Endothelial cell of umbilical vein (primary cell): ENCODE results near the gene WDR37. TPM values are rescaled to one million over a fixed set of nuclear protein-coding genes. Genes with fewer than 3 reads are reported as not detected.
"Not testable (repeated sequence)": the region's sequence is repeated elsewhere in the genome, so short reads cannot be mapped to it uniquely, and the experiment has no call there.

Experiments used
- BruUV-seq: library from RNA; stranded (reverse); fragments of 400-500 nt; replicated peaks from 2 replicates; lab custom pipeline; 2021; lab: Mats Ljungman, UMichigan
- CTCF ChIA-PET: fragments of 300-600, 350-600 bp; sonication (Branson Sonifier 250); formaldehyde crosslinking; loops from one replicate; lab custom pipeline; 2021; ENCODE audit warnings: antibody characterized with exemption, inconsistent platforms; lab: Charles Lee
- POLR2A ChIA-PET: fragments of 300-600, 350-600 bp; sonication (Branson Sonifier 250); formaldehyde crosslinking; loops from one replicate; lab custom pipeline; 2021; ENCODE audit warnings: antibody characterized with exemption, inconsistent platforms; lab: Charles Lee
- DNase-seq: peaks from one replicate; pipeline ENCODE4 v3.0.0-alpha.2; 2011; ENCODE audit warnings: low read depth, low spot score
- FAIRE-seq: peaks from 2 replicates; lab custom pipeline; 2011; peaks lifted over from hg19 to GRCh38; lab: Jason Lieb, UNC
- H2AFZ ChIP-seq: 2 replicates; pipeline ENCODE4 v1.6.0; 2012; ENCODE audit warnings: low read depth, low read length, control low read depth, inconsistent platforms
- H3K27ac ChIP-seq: 2 replicates; pipeline ENCODE4 v1.5.1; 2011; ENCODE audit warnings: low read depth, mild to moderate bottlenecking, control low read depth, low read length, moderate library complexity; ENCODE audit not compliant: insufficient read depth
- H3K27me3 ChIP-seq, 2 experiments: 2 replicates each; pipeline versions ENCODE4 v1.6.0 to v1.6.1; 2011; ENCODE audit warnings: low read length in 2 of 2, mixed read lengths in 1 of 2; ENCODE audit not compliant: control insufficient read depth in 2 of 2, insufficient read depth in 2 of 2
- H3K36me3 ChIP-seq, 2 experiments: 2 replicates in 1 of 2; 3 replicates in 1 of 2; pipeline ENCODE4 v1.5.1; 2011; ENCODE audit warnings: low read length in 2 of 2, mild to moderate bottlenecking in 1 of 2, moderate library complexity in 1 of 2; ENCODE audit not compliant: control insufficient read depth in 2 of 2, insufficient read depth in 2 of 2; ENCODE audit errors: extremely low read depth in 1 of 2
- H3K4me1 ChIP-seq: 3 replicates; pipeline ENCODE4 v1.5.1; 2011; ENCODE audit warnings: mild to moderate bottlenecking, low read length; ENCODE audit not compliant: control insufficient read depth, insufficient read depth; ENCODE audit errors: extremely low read depth
- H3K4me2 ChIP-seq: 2 replicates; pipeline ENCODE4 v1.6.1; 2011; ENCODE audit warnings: low read length, control low read depth, mixed read lengths; ENCODE audit not compliant: insufficient read depth
- H3K4me3 ChIP-seq, 3 experiments: fragments of 200-600 bp in 1 of 3; sonication (generic), shearing (Covaris generic) in 1 of 3; replicated peaks in 1 of 3; 2 replicates each; pipeline ENCODE4 v1.5.1; 2011 to 2016; ENCODE audit warnings: control low read depth in 3 of 3, low read length in 3 of 3, mild to moderate bottlenecking in 2 of 3, inconsistent platforms in 1 of 3, low read depth in 1 of 3, moderate library complexity in 1 of 3; ENCODE audit not compliant: insufficient read depth in 1 of 3
- H3K79me2 ChIP-seq: 2 replicates; pipeline ENCODE4 v1.6.0; 2012; ENCODE audit warnings: low read length, inconsistent platforms; ENCODE audit not compliant: control insufficient read depth, insufficient read depth
- H3K9ac ChIP-seq: replicated peaks from 2 replicates; pipeline ENCODE3; 2011; ENCODE audit warnings: low read length, control low read depth; ENCODE audit not compliant: insufficient read depth; ENCODE audit errors: extremely low read depth
- H3K9me1 ChIP-seq: replicated peaks from 3 replicates; pipeline ENCODE4 v1.6.0; 2011; ENCODE audit warnings: mild to moderate bottlenecking, low read length; ENCODE audit not compliant: control insufficient read depth, insufficient read depth; ENCODE audit errors: extremely low read depth
- H3K9me3 ChIP-seq: replicated peaks from 2 replicates; pipeline ENCODE4 v1.5.1; 2012; ENCODE audit warnings: low read length, inconsistent platforms; ENCODE audit not compliant: control insufficient read depth, insufficient read depth
- H4K20me1 ChIP-seq: replicated peaks from 2 replicates; pipeline ENCODE3; 2011; ENCODE audit warnings: mild to moderate bottlenecking, low read length; ENCODE audit not compliant: control insufficient read depth, insufficient read depth; ENCODE audit errors: extremely low read depth
- EZH2 ChIP-seq: IDR thresholded peaks from 2 replicates; pipeline ENCODE4 v1.6.1; 2012; ENCODE audit warnings: borderline replicate concordance, low read depth, mild to moderate bottlenecking, moderate library complexity, low read length, inconsistent platforms; ENCODE audit not compliant: severe bottlenecking
- GATA2 ChIP-seq: IDR thresholded peaks from 2 replicates; pipeline ENCODE4 v1.7.0; 2011; ENCODE audit warnings: low read depth, mild to moderate bottlenecking, moderate library complexity, mixed read lengths, low read length; ENCODE audit not compliant: insufficient read length, insufficient read depth
- JUN ChIP-seq: IDR thresholded peaks from 2 replicates; pipeline ENCODE4 v1.6.1; 2011; ENCODE audit warnings: borderline replicate concordance, low read depth; ENCODE audit not compliant: insufficient read length, insufficient read depth
- POLR2AphosphoS5 ChIP-seq: IDR thresholded peaks from 2 replicates; pipeline ENCODE4 v1.6.1; 2012; ENCODE audit warnings: low read depth, mild to moderate bottlenecking, control low read depth, low read length, moderate library complexity; ENCODE audit not compliant: insufficient read depth
- dilution Hi-C: fragments of 300-500 bp; cut with MboI; formaldehyde crosslinking; loops from one replicate; pipeline ENCODE4 v1.15.0; 2019; ENCODE audit warnings: low sequenced_read_pairs; ENCODE audit not compliant: extremely low pct_ligation_motif_present
- intact Hi-C: fragments of 100-400 bp; cut with micrococcal nuclease; formaldehyde crosslinking; loops from one replicate; pipeline ENCODE4 v1.10.0; 2022
- polyA plus RNA-seq, 4 experiments: library from polyadenylated mRNA; depleted of rRNA in 3 of 4; stranded (reverse) in 3 of 4; unstranded in 1 of 4; fragments of >200 nt; gene quantifications; 2 replicates each; pipeline versions ENCODE4 v1.2.1 to v1.2.3, GENCODE V29; 2011 to 2012; ENCODE audit warnings: missing spikeins in 1 of 4
- total RNA-seq: library from RNA; stranded (reverse); gene quantifications from 2 replicates; pipeline ENCODE4 v1.2.3, GENCODE V29; 2021
- TF ChIP-seq, protein P1 (sequence below), 2 donors: IDR thresholded peaks; 1 replicate in 1 of 2; 2 replicates in 1 of 2; pipeline ENCODE4 v1.5.1; 2011; ENCODE audit warnings: low read length in 2 of 2, mild to moderate bottlenecking in 2 of 2, moderate library complexity in 2 of 2, control low read depth in 1 of 2, inconsistent platforms in 1 of 2, low read depth in 1 of 2; ENCODE audit not compliant: insufficient read depth in 1 of 2; ENCODE audit errors: extremely low read depth in 1 of 2

Gene WDR37
- total and polyA plus RNA-seq, 2 donors (not counting 3 experiments of a cell fraction or from before 2014, with no cell fraction given) = 21.7 to 25.5 TPM

DNA sequence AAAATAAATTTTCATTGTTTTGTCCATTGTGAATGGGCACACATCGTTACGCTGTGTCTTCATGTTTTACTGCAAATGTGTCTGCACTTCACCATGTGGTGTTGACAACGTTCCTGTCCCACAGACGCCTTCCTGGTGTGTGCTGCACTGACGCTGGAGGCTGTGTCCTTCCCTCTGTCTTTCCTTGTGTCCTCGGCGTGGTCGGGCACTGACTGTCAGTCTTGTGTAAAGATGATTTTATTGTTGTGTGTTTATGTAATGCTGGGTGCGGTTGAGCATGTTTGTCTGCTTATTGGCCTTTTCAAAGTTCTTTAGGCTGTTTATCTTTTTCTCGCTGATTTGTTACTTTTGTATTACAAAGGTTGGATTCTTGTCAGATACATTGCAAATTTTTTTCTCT, 48.6 kb upstream of the WDR37 start:
- POLR2A ChIA-PET = no interaction called here
- peaks cover 30 to 57% of the 10 kb centered on the region in 2 experiments for H3K36me3 ChIP-seq
- dilution Hi-C loops = no loop called here

GRCh38 chr10:1009071-1009494, 47.1 kb upstream of the WDR37 start:
- BruUV-seq = no TSS peak
- DNase-seq = no peak
- Histone ChIP-seq H3K4me2 (no peak overlapping the region), H3K79me2 (peaks cover 3% of the 10 kb centered on the region), H4K20me1 (no peaks in the 10 kb centered on the region), H3K9me3 (no peaks in the 10 kb centered on the region), H3K9me1 (no peaks in the 10 kb centered on the region), H2AFZ (no peak overlapping the region), H3K27me3 (no peaks in the 10 kb centered on the region), H3K9ac (no peak overlapping the region), H3K27ac (no peak overlapping the region), H3K36me3 (peaks cover 32 to 54% of the 10 kb centered on the region in 2 experiments), H3K4me3 (no peak overlapping the region), H3K4me1 (no peaks in the 10 kb centered on the region)
- TF ChIP-seq EZH2 = no peak
- no peak for FAIRE-seq
- intact Hi-C loops (no loop called here), dilution Hi-C loops (no loop called here)
- CTCF ChIA-PET = no interaction called here
- POLR2A ChIA-PET = no interaction called here

More for the DNA sequence above, 48.6 kb upstream of the WDR37 start:
- intact Hi-C loops = no loop called here
- CTCF ChIA-PET = no interaction called here
- no peak for TF ChIP-seq POLR2AphosphoS5
- no peak for TF ChIP-seq GATA2
- TF ChIP-seq, protein P1, sequence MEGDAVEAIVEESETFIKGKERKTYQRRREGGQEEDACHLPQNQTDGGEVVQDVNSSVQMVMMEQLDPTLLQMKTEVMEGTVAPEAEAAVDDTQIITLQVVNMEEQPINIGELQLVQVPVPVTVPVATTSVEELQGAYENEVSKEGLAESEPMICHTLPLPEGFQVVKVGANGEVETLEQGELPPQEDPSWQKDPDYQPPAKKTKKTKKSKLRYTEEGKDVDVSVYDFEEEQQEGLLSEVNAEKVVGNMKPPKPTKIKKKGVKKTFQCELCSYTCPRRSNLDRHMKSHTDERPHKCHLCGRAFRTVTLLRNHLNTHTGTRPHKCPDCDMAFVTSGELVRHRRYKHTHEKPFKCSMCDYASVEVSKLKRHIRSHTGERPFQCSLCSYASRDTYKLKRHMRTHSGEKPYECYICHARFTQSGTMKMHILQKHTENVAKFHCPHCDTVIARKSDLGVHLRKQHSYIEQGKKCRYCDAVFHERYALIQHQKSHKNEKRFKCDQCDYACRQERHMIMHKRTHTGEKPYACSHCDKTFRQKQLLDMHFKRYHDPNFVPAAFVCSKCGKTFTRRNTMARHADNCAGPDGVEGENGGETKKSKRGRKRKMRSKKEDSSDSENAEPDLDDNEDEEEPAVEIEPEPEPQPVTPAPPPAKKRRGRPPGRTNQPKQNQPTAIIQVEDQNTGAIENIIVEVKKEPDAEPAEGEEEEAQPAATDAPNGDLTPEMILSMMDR (IDR thresholded peaks at IDR 0.05; ENCODE audit: extremely low read depth in 1 of 2, insufficient read depth in 1 of 2, low read depth in 1 of 2, low read length in 2 of 2) = no peak
- TF ChIP-seq JUN = no peak
- no peaks in the 10 kb centered on the region for H3K27me3 ChIP-seq
- H3K79me2 ChIP-seq = peaks cover 11% of the 10 kb centered on the region
- no TSS peak for BruUV-seq
- H3K9me1 ChIP-seq = no peaks in the 10 kb centered on the region
- H2AFZ ChIP-seq = no peak overlapping the region
- H3K27ac ChIP-seq = no peak overlapping the region
- FAIRE-seq (no peak), DNase-seq (no peak)
- no peak overlapping the region for H3K4me2 ChIP-seq
- no peaks in the 10 kb centered on the region for H3K9me3 ChIP-seq
- no peaks in the 10 kb centered on the region for H4K20me1 ChIP-seq
- no peaks in the 10 kb centered on the region for H3K4me1 ChIP-seq
- no peak overlapping the region for H3K4me3 ChIP-seq
- H3K9ac ChIP-seq = no peak overlapping the region

- H3K4me3 ChIP-seq, H3K9me1 ChIP-seq, FAIRE-seq, H3K9ac ChIP-seq, POLR2A ChIA-PET, H3K4me2 ChIP-seq, H3K27me3 ChIP-seq, H4K20me1 ChIP-seq, DNase-seq, dilution Hi-C loops, H2AFZ ChIP-seq, H3K79me2 ChIP-seq, BruUV-seq, CTCF ChIA-PET, H3K27ac ChIP-seq, intact Hi-C loops, H3K4me1 ChIP-seq, H3K9me3 ChIP-seq: not testable (repeated sequence)
- peaks cover 36 to 48% of the 10 kb centered on the region in 2 experiments for H3K36me3 ChIP-seq
These were observed 46.2 kb upstream of the WDR37 start for GRCh38 chr10:1009947-1010346.
